Glomerular visceral epithelial cell (primary cell): ENCODE data around the gene PIK3CB.
A peak's percentile ranks its signal among the peaks of the same experiment; 100 is the strongest.
"Not testable (repeated sequence)": the region's sequence is repeated elsewhere in the genome, so short reads cannot be mapped to it uniquely, and the experiment has no call there.

Source experiments
- DNase-seq: peaks from one replicate; pipeline ENCODE4 v3.0.0-alpha.2; 2016; ENCODE audit errors: extremely low spot score

Gene PIK3CB

GRCh38 chr3:138846824-138847223 lies 12.1 kb upstream of the PIK3CB start:
- DNase-seq, result not testable (repeated sequence)

GRCh38 chr3:138846262-138846791 lies 11.6 kb upstream of the PIK3CB start:
- no peak for DNase-seq

- DNase-seq, result no peak
Observed at GRCh38 chr3:138845771-138846173, 11.0 kb upstream of the PIK3CB start.

- no peak for DNase-seq
Observed at GRCh38 chr3:138845181-138845601, 10.5 kb upstream of the PIK3CB start.

- no peak for DNase-seq
Observed at GRCh38 chr3:138842483-138843188, 7.9 kb upstream of the PIK3CB start.

- not testable (repeated sequence) for DNase-seq
Observed at GRCh38 chr3:138838385-138838784, 3.7 kb upstream of the PIK3CB start.

GRCh38 chr3:138835846-138836245 lies 1.1 kb upstream of the PIK3CB start:
- DNase-seq, result not testable (repeated sequence)

GRCh38 chr3:138835397-138835757 lies 649 bp upstream of the PIK3CB start:
- no peak for DNase-seq

GRCh38 chr3:138833899-138834595 lies 681 bp downstream of the PIK3CB start:
- peak; percentile 40 for DNase-seq

- not testable (repeated sequence) for DNase-seq
Observed at GRCh38 chr3:138832473-138833057, 2.2 kb downstream of the PIK3CB start.

GRCh38 chr3:138829886-138830510 lies 4.7 kb downstream of the PIK3CB start:
- no peak for DNase-seq

- DNase-seq, result no peak
Observed at GRCh38 chr3:138829097-138829496, 5.6 kb downstream of the PIK3CB start.

- DNase-seq, result no peak
Observed at GRCh38 chr3:138827222-138827621, 7.5 kb downstream of the PIK3CB start.

- no peak for DNase-seq
Observed at GRCh38 chr3:138825336-138825735, 9.4 kb downstream of the PIK3CB start.

- no peak for DNase-seq
Observed at GRCh38 chr3:138824114-138824506, 10.6 kb downstream of the PIK3CB start.

- DNase-seq, result not testable (repeated sequence)
Observed at GRCh38 chr3:138820379-138820778, 14.3 kb downstream of the PIK3CB start.

- DNase-seq, result no peak
Observed at GRCh38 chr3:138818185-138818860, 16.4 kb downstream of the PIK3CB start.

- DNase-seq, result no peak
Observed at GRCh38 chr3:138817695-138818094, 17.0 kb downstream of the PIK3CB start.

GRCh38 chr3:138812806-138813205 lies 21.9 kb downstream of the PIK3CB start:
- DNase-seq, result no peak

- no peak for DNase-seq
Observed at GRCh38 chr3:138809500-138810256, 25.1 kb downstream of the PIK3CB start.
